GM12878 (cell line): ENCODE results near the gene RPP30. TPM values are rescaled to one million over a fixed set of nuclear protein-coding genes. Genes with fewer than 3 reads are reported as not detected.

Experiments
- ATAC-seq: fragments of 200-7000 bp; cut with Tn5 transposase; 3 replicates; pipeline ENCODE4 v1.9.1; 2020; ENCODE audit warnings: mild to moderate bottlenecking, moderate library complexity
- BruUV-seq: library from RNA; stranded (reverse); fragments of 400-500 nt; replicated peaks from 2 replicates; lab custom pipeline; 2021; lab: Mats Ljungman, UMichigan
- CTCF ChIA-PET: fragments of 300-600 bp; sonication (Branson Sonifier 250); formaldehyde crosslinking; extraction: SDS; loops from one replicate; lab custom pipeline; 2021; ENCODE audit warnings: inconsistent platforms; lab: Yijun Ruan, JAX
- POLR2A ChIA-PET: fragments of 350-600 bp; formaldehyde crosslinking; extraction: SDS; loops from one replicate; lab custom pipeline; 2021; ENCODE audit warnings: inconsistent platforms; lab: Charles Lee
- RAD21 ChIA-PET: fragments of 300-600 bp; sonication (Branson Sonifier 250); formaldehyde crosslinking; loops from one replicate; lab custom pipeline; 2023; ENCODE audit warnings: antibody characterized with exemption; ENCODE audit not compliant: unreplicated experiment; lab: Charles Lee
- SMC1A ChIA-PET: fragments of 300-600 bp; sonication (Branson Sonifier 250); formaldehyde crosslinking; loops from one replicate; lab custom pipeline; 2023; ENCODE audit not compliant: unreplicated experiment, uncharacterized antibody; lab: Charles Lee
- DNase-seq: peaks from one replicate; pipeline ENCODE4 v3.0.0-alpha.2; 2011; ENCODE audit warnings: low read depth, low spot score
- FAIRE-seq: peaks from 3 replicates; lab custom pipeline; 2011; peaks lifted over from hg19 to GRCh38; lab: Jason Lieb, UNC
- H2AFZ ChIP-seq: 2 replicates; pipeline ENCODE4 v1.6.0; 2011; ENCODE audit warnings: low read depth, low read length, control low read depth; ENCODE audit not compliant: control insufficient read depth
- H3K27ac ChIP-seq: 2 replicates; pipeline ENCODE4 v1.5.1; 2011; ENCODE audit warnings: control low read depth; ENCODE audit not compliant: control insufficient read depth, insufficient read depth
- H3K27me3 ChIP-seq, 2 experiments: replicated peaks in 1 of 2; 2 replicates each; pipeline versions ENCODE4 v1.6.0 to v1.6.1; 2011; ENCODE audit warnings: low read length in 1 of 2; ENCODE audit not compliant: control insufficient read depth in 2 of 2, insufficient read depth in 2 of 2
- H3K36me3 ChIP-seq, 2 experiments: 2 replicates each; pipeline ENCODE4 v1.5.1; 2011; ENCODE audit warnings: low read length in 1 of 2; ENCODE audit not compliant: control insufficient read depth in 2 of 2, insufficient read depth in 2 of 2
- H3K4me1 ChIP-seq: 2 replicates; pipeline ENCODE4 v1.6.1; 2011; ENCODE audit warnings: mild to moderate bottlenecking, low read length, moderate library complexity, mixed read lengths; ENCODE audit not compliant: control insufficient read depth, insufficient read depth
- H3K4me2 ChIP-seq: 2 replicates; pipeline ENCODE4 v1.6.0; 2011; ENCODE audit warnings: control low read depth; ENCODE audit not compliant: control insufficient read depth, insufficient read depth
- H3K4me3 ChIP-seq: fragments of 200-600 bp; sonication (generic); 2 replicates; pipeline ENCODE4 v1.5.1; 2016
- H3K79me2 ChIP-seq: 2 replicates; pipeline ENCODE4 v1.6.0; 2011; ENCODE audit warnings: low read length; ENCODE audit not compliant: control insufficient read depth, insufficient read depth
- H3K9ac ChIP-seq: 2 replicates; pipeline ENCODE4 v1.8.0; 2011; ENCODE audit warnings: low read length, control low read depth, mixed read lengths; ENCODE audit not compliant: control insufficient read depth, insufficient read depth
- H3K9me3 ChIP-seq: replicated peaks from 3 replicates; pipeline ENCODE4 v1.5.1; 2011; ENCODE audit warnings: mild to moderate bottlenecking, low read length; ENCODE audit not compliant: control insufficient read depth, insufficient read depth
- H4K20me1 ChIP-seq: 2 replicates; pipeline ENCODE4 v1.6.0; 2011; ENCODE audit not compliant: control insufficient read depth, insufficient read depth
- CHD2 ChIP-seq: IDR thresholded peaks from 2 replicates; pipeline ENCODE4 v1.6.1; 2011; ENCODE audit warnings: low read depth, low read length, improper control_type of control experiment, borderline replicate concordance
- GABPA ChIP-seq: IDR thresholded peaks from 2 replicates; pipeline ENCODE4 v1.6.1; 2014; ENCODE audit warnings: antibody characterized with exemption, low read depth, mild to moderate bottlenecking, inconsistent platforms
- JUNB ChIP-seq: IDR thresholded peaks from 2 replicates; pipeline ENCODE4 v1.6.1; 2016; ENCODE audit warnings: antibody characterized with exemption, mild to moderate bottlenecking
- MEF2A ChIP-seq: IDR thresholded peaks from 2 replicates; pipeline ENCODE4 v1.6.1; 2011; ENCODE audit warnings: low read depth, mild to moderate bottlenecking, low read length, moderate library complexity; ENCODE audit not compliant: insufficient read depth
- MYB ChIP-seq: fragments of 150-350 bp; IDR thresholded peaks from 2 replicates; pipeline ENCODE4 v1.6.1; 2014; ENCODE audit warnings: mild to moderate bottlenecking, low read depth, low read length, borderline replicate concordance
- PAX8 ChIP-seq: fragments of 450-650 bp; IDR thresholded peaks from 2 replicates; pipeline ENCODE4 v1.6.1; 2017; ENCODE audit warnings: mild to moderate bottlenecking, moderate library complexity
- PML ChIP-seq: IDR thresholded peaks from 2 replicates; pipeline ENCODE4 v1.6.1; 2012; ENCODE audit warnings: low read length, inconsistent platforms
- POLR2A ChIP-seq: IDR thresholded peaks from 2 replicates; pipeline ENCODE4 v1.6.1; 2011; ENCODE audit warnings: low read depth, mild to moderate bottlenecking, low read length
- POU2F2 ChIP-seq: IDR thresholded peaks from 3 replicates; pipeline ENCODE4 v1.6.1; 2011; ENCODE audit warnings: low read depth, mild to moderate bottlenecking, low read length, borderline replicate concordance
- RUNX3 ChIP-seq: IDR thresholded peaks from 2 replicates; pipeline ENCODE4 v1.6.1; 2012; ENCODE audit warnings: low read length, inconsistent platforms
- SMC3 ChIP-seq: IDR thresholded peaks from 2 replicates; pipeline ENCODE4 v1.6.1; 2011; ENCODE audit warnings: low read length, improper control_type of control experiment, borderline replicate concordance
- SP1 ChIP-seq: IDR thresholded peaks from one replicate; pipeline ENCODE4 v1.6.1; 2011; ENCODE audit warnings: low read depth, low read length
- SREBF1 ChIP-seq: IDR thresholded peaks from 2 replicates; pipeline ENCODE4 v1.6.1; 2012; ENCODE audit warnings: mild to moderate bottlenecking, low read length
- STAT3 ChIP-seq: IDR thresholded peaks from 2 replicates; pipeline ENCODE4 v1.6.1; 2011; ENCODE audit warnings: low read depth, low read length, improper control_type of control experiment
- ZBED1 ChIP-seq: IDR thresholded peaks from 2 replicates; pipeline ENCODE4 v1.6.1; 2016; ENCODE audit warnings: borderline replicate concordance
- WGBS: methylation state at CpG from one replicate; pipeline ENCODE4 v1.1.6; 2016; ENCODE audit warnings: low lambda C conversion rate; ENCODE audit not compliant: insufficient replicate concordance, insufficient coverage; ENCODE audit errors: missing lambda C conversion rate; 5-methylcytosine and 5-hydroxymethylcytosine counted together
- in situ Hi-C: fragments of 300-500 bp; cut with MboI; formaldehyde crosslinking; loops from 9 replicates; pipeline ENCODE4 v1.14.3; 2018; ENCODE audit warnings: mixed read lengths
- intact Hi-C: fragments of 100-400 bp; cut with micrococcal nuclease; formaldehyde crosslinking; loops from one replicate; pipeline ENCODE4 v1.14.2; 2022; ENCODE audit not compliant: unreplicated experiment
- polyA plus RNA-seq, 11 experiments: library from polyadenylated mRNA; depleted of rRNA in 4 of 11; unstranded in 6 of 11; stranded (reverse) in 5 of 11; fragments of >200 nt; fragmentation: Nextera tagmentation in 4 of 11; fragmentation: Illumina TruSeq in 1 of 11; extraction: Ambion mirVana in 4 of 11; extraction: Trizol in 1 of 11; gene quantifications; 1 replicate in 1 of 11; 2 replicates in 10 of 11; pipeline versions ENCODE4 v1.2.1 to v1.2.3, GENCODE V29; 2011 to 2016; ENCODE audit warnings: inconsistent platforms in 2 of 11, missing spikeins in 2 of 11, low read depth in 1 of 11
- total RNA-seq, 4 experiments: library from RNA; depleted of rRNA in 3 of 4; stranded (reverse); fragments of >200 nt in 3 of 4; fragmentation: Illumina TruSeq in 1 of 4; extraction: Trizol in 1 of 4; gene quantifications; 2 replicates each; pipeline versions ENCODE4 v1.2.1 to v1.2.3, GENCODE V29; 2013 to 2021
- TF ChIP-seq, protein P1 (sequence below): IDR thresholded peaks from 2 replicates; pipeline ENCODE4 v1.6.1; 2012; ENCODE audit warnings: mild to moderate bottlenecking, low read depth, low read length

Gene RPP30
- total and polyA plus RNA-seq, 10 of the 15 experiments (the other 5 are each of a cell fraction or from before 2014, with no cell fraction given): 48.0 to 208 (median 72.6) TPM

- H3K79me2 ChIP-seq: no peaks in the 10 kb centered on the region
- in situ Hi-C loops (no loop called here), intact Hi-C loops (loop anchor here (5.0 to 10.0 kb wide), 2 partner anchors 65 to 712 kb away; no protein-coding TSS in a partner anchor)
- ATAC-seq (peak; percentile 47), DNase-seq (no peak), FAIRE-seq (no peak)
- H3K27me3 ChIP-seq: peaks cover 0 to 10% of the 10 kb centered on the region in 2 experiments; a peak in 3 of 4 replicates
- SMC1A ChIA-PET: no interaction called here
- H3K27ac ChIP-seq: no peak overlapping the region
- H3K4me3 ChIP-seq: no peak overlapping the region
- POLR2A ChIA-PET: interaction anchor here (0.7 kb wide), 1 partner anchor 44 kb away, joined by 3 read pairs; no protein-coding TSS in a partner anchor
- RAD21 ChIA-PET: no interaction called here
- H4K20me1 ChIP-seq: no peaks in the 10 kb centered on the region
- CTCF ChIA-PET: interaction anchor here (0.8 to 1.1 kb wide), 3 partner anchors 106 to 1063 kb away, joined by 3 to 4 read pairs (median 4); no protein-coding TSS in a partner anchor
- H2AFZ ChIP-seq: no peak overlapping the region
- 0 out of 2 replicates have a peak, but pooled peaks cover 3% of the 10 kb centered on the region for H3K4me1 ChIP-seq
- 68% methylated on average over 5 of the region's 5 CpGs for WGBS
- no peaks in the 10 kb centered on the region; the same call in 2 of the 3 replicates for H3K9me3 ChIP-seq
- H3K9ac ChIP-seq: no peak overlapping the region
- no peak overlapping the region for H3K4me2 ChIP-seq
- H3K36me3 ChIP-seq: no peaks in the 10 kb centered on the region
- TF ChIP-seq JUNB (no peak), PML (no peak), POLR2A (no peak)
- TF ChIP-seq, all 136 proteins: peak for 0
- no TSS peak for BruUV-seq
These were observed 12.4 kb upstream of the RPP30 start for GRCh38 chr10:90859321-90859751.

- ChIA-PET CTCF (interaction anchor here (1.2 to 4.1 kb wide), 4 partner anchors 9 to 111 kb away, joined by 3 to 23 read pairs (median 16); partner anchors contain the start of gene RPP30), RAD21 (interaction anchor here (0.8 to 1.4 kb wide), 2 partner anchors 10 to 110 kb away, joined by 3 read pairs; no protein-coding TSS in a partner anchor), POLR2A (no interaction called here), SMC1A (interaction anchor here (0.8 to 1.4 kb wide), 3 partner anchors 11 to 110 kb away, joined by 3 to 6 read pairs (median 5); partner anchors contain the start of gene RPP30)
- Histone ChIP-seq H3K4me3 (no peak overlapping the region), H3K9ac (no peak overlapping the region), H3K4me2 (no peak overlapping the region), H2AFZ (no peak overlapping the region), H3K36me3 (no peaks in the 10 kb centered on the region), H4K20me1 (no peaks in the 10 kb centered on the region), H3K4me1 (0 out of 2 replicates have a peak, but pooled peaks cover 3% of the 10 kb centered on the region), H3K27ac (no peak overlapping the region), H3K79me2 (no peaks in the 10 kb centered on the region), H3K9me3 (no peaks in the 10 kb centered on the region; the same call in 2 of the 3 replicates), H3K27me3 (peaks cover 0 to 10% of the 10 kb centered on the region in 2 experiments; a peak in 3 of 4 replicates)
- FAIRE-seq (no peak), DNase-seq (no peak), ATAC-seq (no peak; the same call in 2 of the 3 replicates)
- intact Hi-C loops (loop anchor here (10.0 kb wide), 1 partner anchor 906 kb away; no protein-coding TSS in a partner anchor), in situ Hi-C loops (no loop called here)
- BruUV-seq: no TSS peak
- no peak for TF ChIP-seq SREBF1
- no peak for TF ChIP-seq SP1
- no peak for TF ChIP-seq ZBED1
- peak; percentile 26; the same call in 1 of the 3 replicates for TF ChIP-seq POU2F2
- TF ChIP-seq CHD2: no peak
- TF ChIP-seq PAX8: no peak
- TF ChIP-seq RUNX3: 0 out of 2 replicates have a peak, but pooled peaks have one; percentile 13
- no peak for TF ChIP-seq GABPA
- TF ChIP-seq MYB: no peak
- no peak for TF ChIP-seq MEF2A
- TF ChIP-seq, protein P1, sequence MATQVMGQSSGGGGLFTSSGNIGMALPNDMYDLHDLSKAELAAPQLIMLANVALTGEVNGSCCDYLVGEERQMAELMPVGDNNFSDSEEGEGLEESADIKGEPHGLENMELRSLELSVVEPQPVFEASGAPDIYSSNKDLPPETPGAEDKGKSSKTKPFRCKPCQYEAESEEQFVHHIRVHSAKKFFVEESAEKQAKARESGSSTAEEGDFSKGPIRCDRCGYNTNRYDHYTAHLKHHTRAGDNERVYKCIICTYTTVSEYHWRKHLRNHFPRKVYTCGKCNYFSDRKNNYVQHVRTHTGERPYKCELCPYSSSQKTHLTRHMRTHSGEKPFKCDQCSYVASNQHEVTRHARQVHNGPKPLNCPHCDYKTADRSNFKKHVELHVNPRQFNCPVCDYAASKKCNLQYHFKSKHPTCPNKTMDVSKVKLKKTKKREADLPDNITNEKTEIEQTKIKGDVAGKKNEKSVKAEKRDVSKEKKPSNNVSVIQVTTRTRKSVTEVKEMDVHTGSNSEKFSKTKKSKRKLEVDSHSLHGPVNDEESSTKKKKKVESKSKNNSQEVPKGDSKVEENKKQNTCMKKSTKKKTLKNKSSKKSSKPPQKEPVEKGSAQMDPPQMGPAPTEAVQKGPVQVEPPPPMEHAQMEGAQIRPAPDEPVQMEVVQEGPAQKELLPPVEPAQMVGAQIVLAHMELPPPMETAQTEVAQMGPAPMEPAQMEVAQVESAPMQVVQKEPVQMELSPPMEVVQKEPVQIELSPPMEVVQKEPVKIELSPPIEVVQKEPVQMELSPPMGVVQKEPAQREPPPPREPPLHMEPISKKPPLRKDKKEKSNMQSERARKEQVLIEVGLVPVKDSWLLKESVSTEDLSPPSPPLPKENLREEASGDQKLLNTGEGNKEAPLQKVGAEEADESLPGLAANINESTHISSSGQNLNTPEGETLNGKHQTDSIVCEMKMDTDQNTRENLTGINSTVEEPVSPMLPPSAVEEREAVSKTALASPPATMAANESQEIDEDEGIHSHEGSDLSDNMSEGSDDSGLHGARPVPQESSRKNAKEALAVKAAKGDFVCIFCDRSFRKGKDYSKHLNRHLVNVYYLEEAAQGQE: no peak
- no peak for TF ChIP-seq STAT3
- no peak for TF ChIP-seq SMC3
- WGBS: 0% methylated on average over 1 of the region's 1 CpG
These were observed 11.0 kb upstream of the RPP30 start for GRCh38 chr10:90860790-90861189.
